ENCODE data around the gene LRP1B.

LRP1B gene

GRCh38 chr2:141943918-141944317 is 186.9 kb downstream of the LRP1B start:
- no peak for DNase-seq

- DNase-seq = no peak
These were observed 188.6 kb downstream of the LRP1B start for GRCh38 chr2:141942006-141942789.

- DNase-seq = no peak
These were observed 189.6 kb downstream of the LRP1B start for GRCh38 chr2:141941210-141941714.

- no peak for DNase-seq
These were observed 190.1 kb downstream of the LRP1B start for GRCh38 chr2:141940709-141941108.

- no peak for DNase-seq
These were observed 197.6 kb downstream of the LRP1B start for GRCh38 chr2:141933226-141933625.

- no peak for DNase-seq
These were observed 198.6 kb downstream of the LRP1B start for GRCh38 chr2:141932261-141932660.

- no peak for DNase-seq
These were observed 199.0 kb downstream of the LRP1B start for GRCh38 chr2:141931797-141932196.

GRCh38 chr2:141930803-141931202 is 200.0 kb downstream of the LRP1B start:
- DNase-seq = no peak

GRCh38 chr2:141929331-141930252 is 201.2 kb downstream of the LRP1B start:
- no peak for DNase-seq

- no peak for DNase-seq
These were observed 202.3 kb downstream of the LRP1B start for GRCh38 chr2:141928476-141928875.

- no peak for DNase-seq
These were observed 203.3 kb downstream of the LRP1B start for GRCh38 chr2:141927536-141927935.

- no peak for DNase-seq
These were observed 205.3 kb downstream of the LRP1B start for GRCh38 chr2:141925511-141925910.

GRCh38 chr2:141923657-141924056 is 207.2 kb downstream of the LRP1B start:
- DNase-seq = no peak

GRCh38 chr2:141911485-141912066 is 219.2 kb downstream of the LRP1B start:
- no peak for DNase-seq

- DNase-seq = no peak
These were observed 224.1 kb downstream of the LRP1B start for GRCh38 chr2:141906678-141907077.

GRCh38 chr2:141900826-141901225 is 230.0 kb downstream of the LRP1B start:
- no peak for DNase-seq

GRCh38 chr2:141899740-141900139 is 231.1 kb downstream of the LRP1B start:
- no peak for DNase-seq

- DNase-seq = no peak
These were observed 241.0 kb downstream of the LRP1B start for GRCh38 chr2:141889788-141890187.

- DNase-seq = no peak
These were observed 241.7 kb downstream of the LRP1B start for GRCh38 chr2:141888987-141889555.

- no peak for DNase-seq
These were observed 243.5 kb downstream of the LRP1B start for GRCh38 chr2:141887363-141887762.

GRCh38 chr2:141878016-141878415 is 252.8 kb downstream of the LRP1B start:
- no peak for DNase-seq

GRCh38 chr2:141871913-141872634 is 258.7 kb downstream of the LRP1B start:
- no peak for DNase-seq

Measured in stimulated activated naive CD4-positive, alpha-beta T cell (primary cell).